Duodenal mucosa (tissue), 2 donors: Measurements from ENCODE around the gene TTC22.

ENCODE experiments used
- H3K27ac ChIP-seq: one replicate; pipeline ENCODE4 v1.7.0; 2013; ENCODE audit warnings: low read depth, low read length
- H3K27me3 ChIP-seq, 2 donors: one replicate each; pipeline ENCODE4 v1.7.0; 2013; ENCODE audit warnings: low read length in 2 of 2, control low read depth in 1 of 2; ENCODE audit not compliant: insufficient read depth in 2 of 2, control insufficient read depth in 1 of 2
- H3K36me3 ChIP-seq, 2 donors: one replicate each; pipeline ENCODE4 v1.7.0; 2013; ENCODE audit warnings: low read length in 2 of 2, control low read depth in 1 of 2; ENCODE audit not compliant: insufficient read depth in 2 of 2, control insufficient read depth in 1 of 2
- H3K4me1 ChIP-seq, 2 donors: one replicate each; pipeline ENCODE4 v1.7.0; 2013; ENCODE audit warnings: low read length in 2 of 2, control low read depth in 1 of 2; ENCODE audit not compliant: insufficient read depth in 2 of 2, control insufficient read depth in 1 of 2
- H3K4me3 ChIP-seq, 2 donors: one replicate each; pipeline ENCODE4 v1.7.0; 2013; ENCODE audit warnings: low read length in 2 of 2, low read depth in 1 of 2
- H3K9ac ChIP-seq, 2 donors: one replicate each; pipeline ENCODE4 v1.7.0; 2013; ENCODE audit warnings: low read length in 2 of 2, low read depth in 1 of 2
- H3K9me3 ChIP-seq, 2 donors: one replicate each; pipeline ENCODE4 v1.7.0; 2013; ENCODE audit warnings: low read length in 2 of 2, control low read depth in 1 of 2; ENCODE audit not compliant: control insufficient read depth in 1 of 2

TTC22 gene

GRCh38 chr1:54772951-54773350 lies 28.2 kb downstream of the TTC22 start:
- Histone ChIP-seq H3K4me3 (no peak overlapping the region), H3K27ac (no peak overlapping the region), H3K4me1 (peaks cover 0 to 6% of the 10 kb centered on the region in 2 donors), H3K27me3 (no peaks in the 10 kb centered on the region), H3K36me3 (no peaks in the 10 kb centered on the region), H3K9me3 (no peaks in the 10 kb centered on the region), H3K9ac (no peak overlapping the region)

GRCh38 chr1:54768093-54768492 lies 33.0 kb downstream of the TTC22 start:
- Histone ChIP-seq H3K27me3 (no peaks in the 10 kb centered on the region), H3K9ac (no peak overlapping the region), H3K27ac (no peak overlapping the region), H3K36me3 (no peaks in the 10 kb centered on the region), H3K4me1 (peaks cover 6 to 9% of the 10 kb centered on the region in 2 donors), H3K9me3 (no peaks in the 10 kb centered on the region), H3K4me3 (no peak overlapping the region)

DNA sequence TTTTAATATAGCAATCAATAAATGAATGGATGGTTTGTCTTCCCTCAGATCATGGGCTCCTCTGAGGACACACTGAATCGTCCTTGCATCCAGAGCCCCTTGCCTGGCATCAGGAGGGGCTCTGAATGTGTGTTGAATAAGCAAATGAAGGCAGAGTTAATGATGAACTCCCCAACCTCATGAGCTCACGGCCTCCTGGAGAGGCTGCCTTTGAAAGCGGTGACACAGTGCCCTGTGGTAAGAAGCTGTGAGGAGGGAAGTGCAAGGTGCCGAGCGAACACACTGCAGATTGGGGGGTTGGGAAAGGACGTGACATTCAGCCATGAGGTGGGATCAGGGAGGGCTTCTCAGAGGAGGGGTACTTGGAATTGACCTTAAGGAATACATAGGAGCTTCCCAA lies 33.6 kb downstream of the TTC22 start:
- Histone ChIP-seq H3K9ac (no peak overlapping the region), H3K27ac (no peak overlapping the region)

DNA sequence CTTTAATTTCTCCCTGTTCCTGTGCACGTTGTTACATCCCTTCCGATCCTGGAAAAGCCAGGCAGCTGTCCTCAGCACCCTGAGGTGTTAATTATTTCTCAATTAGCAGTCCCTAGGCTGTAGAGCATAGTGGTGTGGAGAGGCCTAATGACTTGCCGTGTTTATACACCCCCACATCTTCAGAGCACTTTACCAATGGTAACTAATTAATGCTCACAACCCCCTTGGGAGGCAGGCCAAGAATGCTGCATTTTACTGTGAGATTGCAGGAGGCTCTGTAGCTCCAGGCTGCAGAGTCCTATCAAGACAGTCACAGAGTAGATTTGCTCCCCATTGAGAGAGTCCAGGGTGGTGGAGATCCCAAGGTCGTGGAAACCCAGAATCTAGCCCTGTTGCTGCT lies 34.4 kb downstream of the TTC22 start:
- no peaks in the 10 kb centered on the region for H3K27me3 ChIP-seq
- peaks cover 9 to 10% of the 10 kb centered on the region in 2 donors for H3K4me1 ChIP-seq
- no peak overlapping the region for H3K27ac ChIP-seq
- H3K4me3 ChIP-seq: no peak overlapping the region
- H3K36me3 ChIP-seq: no peaks in the 10 kb centered on the region
- no peak overlapping the region for H3K9ac ChIP-seq
- no peaks in the 10 kb centered on the region for H3K9me3 ChIP-seq

More for the DNA sequence above, 33.6 kb downstream of the TTC22 start:
- Histone ChIP-seq H3K36me3 (no peaks in the 10 kb centered on the region), H3K9me3 (no peaks in the 10 kb centered on the region), H3K27me3 (no peaks in the 10 kb centered on the region), H3K4me1 (peaks cover 9 to 10% of the 10 kb centered on the region in 2 donors), H3K4me3 (no peak overlapping the region)

DNA sequence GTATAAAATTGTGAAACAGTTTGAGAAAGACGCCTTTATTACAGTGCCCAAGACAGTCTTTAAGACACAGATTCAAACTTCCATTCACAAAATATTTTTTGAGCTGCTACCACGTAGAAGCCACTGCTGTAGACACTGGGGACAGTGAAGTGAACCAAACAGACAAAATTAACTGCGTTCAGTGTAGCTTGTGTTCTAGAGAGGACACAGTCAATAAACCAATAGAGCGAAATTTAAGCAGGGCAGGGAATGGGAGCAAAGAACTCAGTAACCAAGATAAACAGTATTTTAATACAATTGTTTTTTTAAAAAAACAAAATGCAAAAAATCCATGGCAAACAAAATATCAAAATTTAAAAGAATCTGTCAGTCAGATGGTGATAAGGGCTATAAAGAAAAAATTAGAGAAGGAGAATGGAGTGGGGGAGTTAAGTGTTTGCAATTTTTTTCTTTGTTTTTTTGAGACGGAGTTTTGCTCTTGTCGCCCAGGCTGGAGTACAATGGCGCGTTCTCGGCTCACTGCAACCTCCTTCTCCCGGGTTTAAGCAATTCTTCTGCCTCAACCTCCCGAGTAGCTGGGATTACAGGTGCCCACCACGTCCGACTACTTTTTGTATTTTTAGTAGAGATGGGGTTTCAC lies 36.1 kb downstream of the TTC22 start:
- H3K9me3 ChIP-seq: no peaks in the 10 kb centered on the region
- H3K36me3 ChIP-seq: no peaks in the 10 kb centered on the region
- peak overlapping the region; percentile 60 to 100 for H3K4me3 ChIP-seq
- peak overlapping the region; percentile 30 for H3K27ac ChIP-seq
- H3K4me1 ChIP-seq: peaks cover 9 to 10% of the 10 kb centered on the region in 2 donors
- peak overlapping the region; percentile 28 to 49 for H3K9ac ChIP-seq
- no peaks in the 10 kb centered on the region for H3K27me3 ChIP-seq

- Histone ChIP-seq H3K4me3 (peak within 1 kb of the TSS; percentile 91 to 100), H3K27ac (peak within 1 kb of the TSS; percentile 47), H3K9me3 (no peaks in the 10 kb centered on the region), H3K27me3 (no peaks in the 10 kb centered on the region), H3K4me1 (peaks cover 9 to 10% of the 10 kb centered on the region in 2 donors), H3K36me3 (no peaks in the 10 kb centered on the region), H3K9ac (peak within 1 kb of the TSS; percentile 71 to 89)
Measured at GRCh38 chr1:54764133-54764921, 36.8 kb downstream of the TTC22 start, which contains the start of gene PARS2. Gene PARS2, minus strand, starts transcription at chr1:54764523. Its CDS starts 5,362 bp downstream, at chr1:54759161.

DNA sequence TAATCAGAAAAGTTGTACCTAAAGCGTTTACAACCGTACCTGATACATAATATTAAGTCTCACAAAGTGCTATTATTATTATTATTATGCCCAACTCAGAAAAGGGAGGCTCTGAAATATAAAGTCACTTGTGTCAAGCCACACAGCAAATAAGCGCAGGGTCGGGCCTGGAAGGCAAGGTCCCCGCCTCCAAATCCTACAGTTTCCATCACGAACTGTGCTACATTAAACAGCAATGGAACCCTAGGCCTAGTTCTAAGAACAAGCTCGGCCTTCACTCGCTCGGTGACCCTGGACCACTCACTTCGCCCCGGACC lies 37.3 kb downstream of the TTC22 start:
- Histone ChIP-seq H3K27me3 (no peaks in the 10 kb centered on the region), H3K9me3 (no peaks in the 10 kb centered on the region), H3K4me1 (peaks cover 9 to 10% of the 10 kb centered on the region in 2 donors), H3K9ac (peak overlapping the region; percentile 71 to 89), H3K4me3 (peak overlapping the region; percentile 91 to 100), H3K27ac (peak overlapping the region; percentile 47), H3K36me3 (peaks cover 0 to 1% of the 10 kb centered on the region in 2 donors)

DNA sequence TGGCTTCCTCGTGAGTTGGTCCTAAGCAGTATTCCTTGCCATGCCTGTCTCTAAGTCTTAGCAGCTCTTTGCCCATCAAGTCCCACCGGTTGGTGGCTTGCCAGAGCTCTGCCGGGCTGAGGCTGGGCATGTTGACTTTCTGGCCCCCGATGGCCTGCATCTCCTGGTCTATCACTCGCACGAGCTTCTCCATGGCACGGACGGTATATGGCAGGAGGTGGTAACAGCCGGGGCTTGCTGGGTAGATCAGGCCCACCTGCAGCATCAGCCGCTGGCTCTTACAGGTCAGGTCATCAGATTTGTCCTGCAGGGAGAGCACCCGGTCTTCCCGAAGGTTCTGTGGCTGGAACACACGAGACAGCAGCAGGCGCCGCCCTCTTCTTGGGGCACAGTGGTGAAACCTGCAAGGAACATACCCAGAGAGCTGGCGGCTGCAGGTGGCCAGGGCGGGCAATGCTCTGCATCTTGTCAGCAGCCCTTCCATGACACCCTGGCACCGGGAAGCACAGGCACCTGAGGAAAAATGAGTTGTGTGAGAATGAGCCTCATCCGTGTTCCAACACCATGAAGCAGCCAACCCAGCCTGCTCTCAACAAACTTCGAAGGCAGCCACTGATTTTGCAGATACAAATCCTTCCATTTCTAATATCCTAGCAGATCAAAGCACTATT lies 42.3 kb downstream of the TTC22 start:
- Histone ChIP-seq H3K9ac (no peak overlapping the region), H3K9me3 (no peaks in the 10 kb centered on the region), H3K27ac (no peak overlapping the region), H3K27me3 (no peaks in the 10 kb centered on the region), H3K4me1 (peaks cover 6 to 10% of the 10 kb centered on the region in 2 donors), H3K36me3 (peaks cover 11 to 18% of the 10 kb centered on the region in 2 donors), H3K4me3 (no peak overlapping the region)

DNA sequence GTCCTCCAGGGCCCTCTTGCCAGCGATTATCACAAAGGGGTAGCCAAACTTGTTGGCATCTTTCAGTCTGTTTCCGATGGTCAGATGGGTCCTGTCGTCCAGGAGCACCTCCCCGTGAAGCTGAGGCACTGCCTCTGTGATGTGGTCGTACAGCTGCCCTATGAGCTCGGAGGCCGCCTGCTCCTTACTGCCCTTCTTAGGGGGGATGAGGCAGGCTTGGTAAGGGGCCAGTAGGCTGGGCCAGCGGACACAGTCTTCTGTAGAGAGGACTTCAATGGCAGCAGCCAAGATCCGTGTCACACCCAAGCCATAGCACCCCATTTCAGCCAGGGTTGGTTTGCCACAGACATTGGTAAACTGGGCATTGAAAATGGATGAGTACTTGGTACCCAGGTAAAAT lies 43.3 kb downstream of the TTC22 start:
- Histone ChIP-seq H3K4me1 (peaks cover 0 to 2% of the 10 kb centered on the region in 2 donors), H3K4me3 (no peak overlapping the region), H3K27ac (no peak overlapping the region), H3K9me3 (no peaks in the 10 kb centered on the region), H3K9ac (no peak overlapping the region), H3K36me3 (peaks cover 11 to 18% of the 10 kb centered on the region in 2 donors), H3K27me3 (no peaks in the 10 kb centered on the region)
